Mammary epithelial cell (primary cell): ENCODE measurements around the gene RASGEF1C.

ENCODE experiments used
- EZH2 ChIP-seq: IDR thresholded peaks from 2 replicates; pipeline ENCODE4 v1.6.1; 2012; ENCODE audit warnings: low read length, inconsistent platforms, borderline replicate concordance
- TF ChIP-seq, protein P1 (sequence below), 2 donors: IDR thresholded peaks in 1 of 2; conservative IDR thresholded peaks in 1 of 2; 2 replicates each; pipeline ENCODE4 v1.5.1; 2011 to 2012; ENCODE audit warnings: inconsistent platforms in 2 of 2, low read length in 2 of 2, mild to moderate bottlenecking in 2 of 2, control low read depth in 1 of 2, low read depth in 1 of 2; ENCODE audit not compliant: insufficient read depth in 1 of 2; ENCODE audit errors: extremely low read depth in 1 of 2

DNA sequence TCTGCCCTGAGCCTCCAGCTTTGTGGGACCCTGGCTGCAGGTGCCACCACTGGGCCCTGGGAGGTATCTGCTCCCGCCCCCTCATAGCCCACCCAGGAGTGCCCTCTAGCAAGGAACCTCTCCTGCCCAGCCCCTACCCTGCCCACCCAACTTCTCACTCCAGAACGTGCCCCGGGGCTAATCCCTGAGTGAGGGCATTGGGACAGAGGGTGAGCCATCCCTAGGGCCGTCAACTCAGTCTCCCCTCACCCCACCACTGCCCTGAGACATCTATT is 2.7 kb upstream of the RASGEF1C start:
- TF ChIP-seq, protein P1, sequence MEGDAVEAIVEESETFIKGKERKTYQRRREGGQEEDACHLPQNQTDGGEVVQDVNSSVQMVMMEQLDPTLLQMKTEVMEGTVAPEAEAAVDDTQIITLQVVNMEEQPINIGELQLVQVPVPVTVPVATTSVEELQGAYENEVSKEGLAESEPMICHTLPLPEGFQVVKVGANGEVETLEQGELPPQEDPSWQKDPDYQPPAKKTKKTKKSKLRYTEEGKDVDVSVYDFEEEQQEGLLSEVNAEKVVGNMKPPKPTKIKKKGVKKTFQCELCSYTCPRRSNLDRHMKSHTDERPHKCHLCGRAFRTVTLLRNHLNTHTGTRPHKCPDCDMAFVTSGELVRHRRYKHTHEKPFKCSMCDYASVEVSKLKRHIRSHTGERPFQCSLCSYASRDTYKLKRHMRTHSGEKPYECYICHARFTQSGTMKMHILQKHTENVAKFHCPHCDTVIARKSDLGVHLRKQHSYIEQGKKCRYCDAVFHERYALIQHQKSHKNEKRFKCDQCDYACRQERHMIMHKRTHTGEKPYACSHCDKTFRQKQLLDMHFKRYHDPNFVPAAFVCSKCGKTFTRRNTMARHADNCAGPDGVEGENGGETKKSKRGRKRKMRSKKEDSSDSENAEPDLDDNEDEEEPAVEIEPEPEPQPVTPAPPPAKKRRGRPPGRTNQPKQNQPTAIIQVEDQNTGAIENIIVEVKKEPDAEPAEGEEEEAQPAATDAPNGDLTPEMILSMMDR (conservative IDR thresholded peaks at IDR 0.05 in 1 of 2, IDR thresholded peaks at IDR 0.05 in 1 of 2; ENCODE audit: extremely low read depth in 1 of 2, insufficient read depth in 1 of 2, low read depth in 1 of 2, low read length in 2 of 2) = no peak
- no peak for TF ChIP-seq EZH2
